CD4-positive, alpha-beta memory T cell (primary cell): Measurements from ENCODE around the gene LY6G6F. TPM values are rescaled to one million over a fixed set of nuclear protein-coding genes. Genes with fewer than 3 reads are reported as not detected.

Experiments
- CTCF ChIA-PET: fragments of 350-600 bp; sonication (Branson Sonifier 250); formaldehyde crosslinking; loops from one replicate; lab custom pipeline; 2021; ENCODE audit warnings: inconsistent platforms; ENCODE audit not compliant: partially characterized antibody; lab: Charles Lee
- POLR2A ChIA-PET: fragments of 350-600 bp; sonication (Branson Sonifier 250); formaldehyde crosslinking; loops from one replicate; lab custom pipeline; 2021; ENCODE audit not compliant: partially characterized antibody; lab: Charles Lee
- DNase-seq, 5 donors: peaks; one replicate each; pipeline versions ENCODE4 v3.0.0 to v3.0.0-alpha.2; 2020 to 2022; ENCODE audit warnings: mixed read lengths in 1 of 5
- H3K27ac ChIP-seq: one replicate; pipeline ENCODE4 v1.7.0; 2013; ENCODE audit warnings: low read depth, low read length
- H3K27me3 ChIP-seq: 2 replicates; pipeline ENCODE4 v1.7.0; 2013; ENCODE audit warnings: mild to moderate bottlenecking, low read length, moderate library complexity; ENCODE audit not compliant: insufficient read depth
- H3K36me3 ChIP-seq: 2 replicates; pipeline ENCODE4 v1.7.0; 2013; ENCODE audit warnings: mild to moderate bottlenecking, low read length, moderate library complexity; ENCODE audit not compliant: insufficient read depth
- H3K4me1 ChIP-seq: 2 replicates; pipeline ENCODE4 v1.7.0; 2013; ENCODE audit warnings: mild to moderate bottlenecking, low read length, moderate library complexity; ENCODE audit not compliant: insufficient read depth
- H3K4me3 ChIP-seq, 2 donors: one replicate each; pipeline ENCODE4 v1.7.0; 2013; ENCODE audit warnings: low read length in 2 of 2, mild to moderate bottlenecking in 1 of 2
- H3K9me3 ChIP-seq, 2 donors: one replicate each; pipeline ENCODE4 v1.7.0; 2013; ENCODE audit warnings: low read length in 2 of 2, control low read depth in 1 of 2; ENCODE audit not compliant: control insufficient read depth in 1 of 2
- H3K27ac Mint-ChIP-seq, 7 donors: one replicate each; pipeline ENCODE4 v1.8.0; 2020 to 2021; ENCODE audit warnings: mixed read lengths in 7 of 7, mild to moderate bottlenecking in 6 of 7, inconsistent platforms in 3 of 7, moderate library complexity in 3 of 7
- H3K27me3 Mint-ChIP-seq, 2 donors: one replicate each; pipeline ENCODE4 v1.8.0; 2020 to 2021; ENCODE audit warnings: mixed read lengths in 2 of 2
- H3K36me3 Mint-ChIP-seq, 2 donors: one replicate each; pipeline ENCODE4 v1.8.0; 2020 to 2021; ENCODE audit warnings: mixed read lengths in 2 of 2, inconsistent platforms in 1 of 2, mild to moderate bottlenecking in 1 of 2
- H3K4me1 Mint-ChIP-seq, 4 donors: one replicate each; pipeline ENCODE4 v1.8.0; 2020 to 2021; ENCODE audit warnings: mixed read lengths in 4 of 4, mild to moderate bottlenecking in 1 of 4
- H3K4me3 Mint-ChIP-seq, 8 donors: one replicate each; pipeline ENCODE4 v1.8.0; 2020 to 2021; ENCODE audit warnings: mixed read lengths in 8 of 8, mild to moderate bottlenecking in 7 of 8, moderate library complexity in 6 of 8, inconsistent platforms in 3 of 8
- H3K9me3 Mint-ChIP-seq, 8 donors: one replicate each; pipeline ENCODE4 v1.8.0; 2020 to 2021; ENCODE audit warnings: mixed read lengths in 8 of 8, mild to moderate bottlenecking in 5 of 8, inconsistent platforms in 3 of 8, moderate library complexity in 1 of 8
- intact Hi-C: fragments of 100-400 bp; cut with micrococcal nuclease; formaldehyde crosslinking; loops from one replicate; pipeline ENCODE4 v1.15.1; 2023
- polyA plus RNA-seq, 2 donors: library from polyadenylated mRNA; unstranded; fragments of 300-500 nt; fragmentation: Illumina TruSeq; gene quantifications; one replicate each; pipeline ENCODE4 v1.2.3, GENCODE V29; 2021
- total RNA-seq, 2 experiments: library from RNA; stranded (reverse); gene quantifications; one replicate each; pipeline ENCODE4 v1.2.3, GENCODE V29; 2021

LY6G6F gene
- total and polyA plus RNA-seq, 4 experiments from 2014 or later = not detected

DNA sequence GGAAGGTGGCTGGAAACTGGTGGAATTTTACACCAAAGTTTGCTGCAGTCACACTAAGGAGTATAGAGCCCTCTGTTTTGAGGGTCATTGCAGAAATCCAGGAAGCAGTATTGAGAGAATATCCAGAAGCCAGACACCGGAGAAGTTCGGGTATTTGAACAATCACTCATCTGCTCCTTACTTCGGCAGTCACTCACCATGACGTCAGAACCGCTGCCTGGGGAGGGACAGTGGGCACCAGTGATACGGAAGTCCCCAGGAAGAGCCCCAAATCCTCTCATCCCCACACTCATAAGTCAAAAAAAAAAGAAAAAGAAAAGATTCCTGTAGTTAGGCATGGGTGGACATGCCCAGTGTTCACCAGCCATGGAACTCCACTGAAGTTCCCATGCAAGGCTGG is 29.8 kb upstream of the LY6G6F start:
- Mint-ChIP-seq H3K27me3 (no peaks in the 10 kb centered on the region), H3K4me3 (no peak overlapping the region), H3K4me1 (peaks cover 11 to 27% (median 15%) of the 10 kb centered on the region in 4 donors), H3K9me3 (no peaks in the 10 kb centered on the region), H3K36me3 (peaks cover 11 to 19% of the 10 kb centered on the region in 2 donors), H3K27ac (peak overlapping the region in 2 of 7 donors; percentile 72 to 89)
- ChIA-PET CTCF (interaction anchor here (1.1 kb wide), 1 partner anchor 213 kb away, joined by 3 read pairs; no protein-coding TSS in a partner anchor), POLR2A (no interaction called here)
- intact Hi-C loops = no loop called here
- Histone ChIP-seq H3K36me3 (peaks cover 15% of the 10 kb centered on the region), H3K27me3 (no peaks in the 10 kb centered on the region), H3K27ac (no peak overlapping the region), H3K4me3 (no peak overlapping the region), H3K9me3 (no peaks in the 10 kb centered on the region), H3K4me1 (peaks cover 19% of the 10 kb centered on the region)
- no peak for DNase-seq

GRCh38 chr6:31677955-31678354 is 28.7 kb upstream of the LY6G6F start:
- Mint-ChIP-seq H3K27ac (peak overlapping the region in 3 of 7 donors; percentile 5 to 61 (median 22)), H3K36me3 (peaks cover 6 to 12% of the 10 kb centered on the region in 2 donors)

DNA sequence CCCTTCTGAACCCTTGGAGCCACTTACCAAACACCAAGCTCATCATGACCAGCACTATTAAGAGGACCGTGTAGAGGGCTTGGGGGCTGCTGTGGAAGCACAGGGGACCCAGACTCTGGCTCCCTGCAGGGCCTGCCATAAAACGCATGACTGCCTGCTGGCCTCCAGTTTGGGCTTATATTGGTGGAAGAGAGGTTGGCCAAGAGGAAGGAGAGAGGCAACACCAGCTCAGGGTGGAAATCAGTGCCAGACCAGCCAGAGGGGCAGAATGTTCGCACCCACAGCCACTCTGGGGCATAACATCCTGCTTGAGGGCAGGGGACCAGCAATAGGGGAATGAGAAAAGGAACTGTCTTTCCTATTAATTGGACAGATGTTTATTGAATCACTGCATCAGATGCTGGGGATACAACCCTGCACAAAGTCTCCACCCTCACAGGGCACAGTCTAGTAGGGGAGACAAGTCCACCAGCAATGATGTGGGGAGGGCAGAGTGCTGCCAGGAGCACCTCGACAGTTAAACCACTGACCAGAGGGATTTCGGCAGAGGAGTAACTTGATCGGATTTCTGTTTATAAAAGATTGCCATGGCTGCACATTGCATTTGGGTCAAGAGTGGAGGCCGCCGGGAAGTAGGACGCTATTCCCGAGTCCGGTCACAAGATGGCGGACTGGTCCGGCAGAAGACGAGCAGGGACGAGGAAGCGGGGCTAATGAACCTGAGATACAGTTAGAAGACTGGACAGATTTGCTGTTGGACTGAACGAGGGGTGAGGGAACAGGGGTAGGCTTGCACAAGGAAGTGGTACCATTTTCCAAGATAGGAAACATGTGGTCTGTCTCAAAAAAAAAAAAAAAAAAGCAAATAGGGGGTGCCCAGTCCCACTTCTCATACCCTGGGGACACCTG is 26.2 kb upstream of the LY6G6F start, which contains the start of gene LY6G5C:
TSS of gene LY6G5C (minus strand) at position 842 of the 909 bp plus-strand sequence. CDS start at position 148, 694 bp downstream.
- peaks cover 0 to 4% of the 10 kb centered on the region in 2 donors for H3K36me3 Mint-ChIP-seq
- Histone ChIP-seq H3K36me3 (no peaks in the 10 kb centered on the region), H3K4me3 (peak within 1 kb of the TSS; percentile 69 to 70), H3K9me3 (no peaks in the 10 kb centered on the region), H3K27me3 (no peaks in the 10 kb centered on the region), H3K4me1 (peaks cover 19% of the 10 kb centered on the region), H3K27ac (peak within 1 kb of the TSS; percentile 51)
- CTCF ChIA-PET = interaction anchor here (0.7 to 2.1 kb wide), 24 partner anchors 9 to 1085 kb away, joined by 3 to 11 read pairs (median 4); partner anchors contain the start of genes ABHD16A, CLIC1, DXO and GPANK1
- H3K4me1 Mint-ChIP-seq = peaks cover 11 to 27% (median 16%) of the 10 kb centered on the region in 4 donors
- H3K4me3 Mint-ChIP-seq = peak within 1 kb of the TSS; percentile 86 to 91 (median 90)
- H3K9me3 Mint-ChIP-seq = no peaks in the 10 kb centered on the region
- intact Hi-C loops = loop anchor here (1.0 to 5.0 kb wide), 5 partner anchors 16 to 184 kb away; partner anchors contain the start of genes ABHD16A, CLIC1 and GPANK1
- no peaks in the 10 kb centered on the region for H3K27me3 Mint-ChIP-seq
- POLR2A ChIA-PET = interaction anchor here (0.7 to 2.1 kb wide), 15 partner anchors 14 to 183 kb away, joined by 3 to 13 read pairs (median 5); partner anchors contain the start of genes ABHD16A, BAG6, CSNK2B and GPANK1
- DNase-seq = peak in 4 of 5 donors; percentile 51 to 59 (median 56)
- H3K27ac Mint-ChIP-seq = peak within 1 kb of the TSS; percentile 77 to 92 (median 86)

More at GRCh38 chr6:31677955-31678354, 28.7 kb upstream of the LY6G6F start:
- H3K9me3 Mint-ChIP-seq = no peaks in the 10 kb centered on the region
- H3K4me3 Mint-ChIP-seq = peak overlapping the region in 2 of 8 donors; percentile 3 to 50
- DNase-seq = no peak
- peaks cover 11 to 27% (median 16%) of the 10 kb centered on the region in 4 donors for H3K4me1 Mint-ChIP-seq
- no peak overlapping the region for H3K4me3 ChIP-seq
- H3K36me3 ChIP-seq = peaks cover 5% of the 10 kb centered on the region
- H3K27me3 Mint-ChIP-seq = no peaks in the 10 kb centered on the region
- peaks cover 19% of the 10 kb centered on the region for H3K4me1 ChIP-seq
- POLR2A ChIA-PET = interaction anchor here (0.6 to 1.2 kb wide), 2 partner anchors 25 to 103 kb away, joined by 3 read pairs; partner anchors contain the start of gene TNF
- CTCF ChIA-PET = interaction anchor here (1.1 to 1.3 kb wide), 4 partner anchors 12 to 212 kb away, joined by 3 to 4 read pairs (median 3); partner anchors contain the start of gene HSPA1B
- no peak overlapping the region for H3K27ac ChIP-seq
- H3K27me3 ChIP-seq = no peaks in the 10 kb centered on the region
- intact Hi-C loops = no loop called here
- no peaks in the 10 kb centered on the region for H3K9me3 ChIP-seq

DNA sequence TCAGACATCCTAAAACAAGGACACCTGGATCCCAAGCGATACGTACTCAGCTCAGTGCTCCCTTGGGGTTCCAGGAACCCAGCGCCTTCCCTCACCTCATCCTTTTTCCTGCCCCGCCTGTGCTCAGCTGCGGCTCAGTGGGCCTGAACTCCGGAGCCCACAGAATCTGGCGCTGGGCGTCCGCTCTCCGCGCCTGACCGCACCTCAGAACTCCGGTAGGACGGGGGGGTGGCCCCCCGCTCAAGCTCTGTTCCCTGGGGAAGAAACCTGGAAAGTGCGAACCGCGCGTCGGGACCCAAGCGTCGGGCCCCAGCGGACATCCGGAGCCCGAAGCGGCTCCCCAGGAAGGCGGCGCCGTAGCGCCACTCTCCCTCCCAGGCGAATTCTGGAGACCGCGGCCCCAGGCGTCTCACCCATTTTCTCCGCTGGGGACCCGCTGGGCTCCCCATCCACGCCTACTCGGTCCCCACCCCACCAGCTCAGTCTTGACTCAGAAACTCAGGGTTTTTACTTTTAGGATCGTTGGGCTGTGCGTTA is 25.5 kb upstream of the LY6G6F start:
- peak overlapping the region; percentile 69 to 70 for H3K4me3 ChIP-seq
- peak overlapping the region; percentile 51 for H3K27ac ChIP-seq
- H3K27me3 Mint-ChIP-seq = no peaks in the 10 kb centered on the region

DNA sequence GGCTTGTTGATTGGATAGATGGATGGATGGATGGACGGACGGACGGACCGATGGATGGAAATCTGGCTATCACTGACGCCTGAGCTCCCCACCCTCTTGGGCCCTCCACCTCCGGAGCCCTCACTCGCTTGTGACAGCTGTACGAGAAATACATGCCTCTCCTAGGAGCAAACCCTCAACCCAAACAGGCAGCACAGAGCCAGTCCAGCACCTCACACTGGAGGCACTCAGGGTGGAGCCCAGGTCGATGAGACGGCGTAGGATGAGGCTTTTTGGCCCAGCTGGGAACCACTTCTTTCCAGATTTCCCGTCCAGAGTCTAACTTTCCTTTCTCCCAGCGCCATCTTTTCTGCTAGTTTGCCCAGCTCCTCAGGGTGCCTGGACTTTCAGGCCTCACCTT is 23.1 kb upstream of the LY6G6F start:
- H3K4me1 Mint-ChIP-seq = peaks cover 11 to 21% (median 15%) of the 10 kb centered on the region in 4 donors
- H3K4me3 ChIP-seq = no peak overlapping the region
- peak overlapping the region in 2 of 7 donors; percentile 65 to 77 for H3K27ac Mint-ChIP-seq
- H3K27ac ChIP-seq = no peak overlapping the region
- H3K4me1 ChIP-seq = peaks cover 19% of the 10 kb centered on the region
- CTCF ChIA-PET = no interaction called here
- intact Hi-C loops = loop anchor here (5.0 kb wide), 1 partner anchor 54 kb away; the partner anchor contains the start of gene CLIC1
- H3K36me3 ChIP-seq = peaks cover 22% of the 10 kb centered on the region
- POLR2A ChIA-PET = interaction anchor here (1.3 to 1.4 kb wide), 2 partner anchors 131 to 144 kb away, joined by 3 read pairs; partner anchors contain the start of gene HSPA1B
- no peaks in the 10 kb centered on the region for H3K27me3 Mint-ChIP-seq
- peak overlapping the region in 1 of 8 donors; percentile 25 for H3K4me3 Mint-ChIP-seq
- no peaks in the 10 kb centered on the region for H3K9me3 Mint-ChIP-seq
- peaks cover 14 to 26% of the 10 kb centered on the region in 2 donors for H3K36me3 Mint-ChIP-seq
- DNase-seq = no peak
- H3K27me3 ChIP-seq = no peaks in the 10 kb centered on the region
- no peaks in the 10 kb centered on the region for H3K9me3 ChIP-seq

More for the DNA sequence above, 25.5 kb upstream of the LY6G6F start:
- DNase-seq = peak in 4 of 5 donors; percentile 17 to 43 (median 28)
- ChIA-PET POLR2A (interaction anchor here (0.7 to 2.1 kb wide), 15 partner anchors 14 to 183 kb away, joined by 3 to 13 read pairs (median 5); partner anchors contain the start of genes ABHD16A, BAG6, CSNK2B and GPANK1), CTCF (interaction anchor here (0.7 to 2.1 kb wide), 24 partner anchors 8 to 1086 kb away, joined by 3 to 11 read pairs (median 4); partner anchors contain the start of genes ABHD16A, CLIC1, DXO and GPANK1)
- Mint-ChIP-seq H3K4me1 (peaks cover 11 to 27% (median 16%) of the 10 kb centered on the region in 4 donors), H3K27ac (peak overlapping the region; percentile 55 to 87 (median 77)), H3K9me3 (no peaks in the 10 kb centered on the region), H3K4me3 (peak overlapping the region; percentile 86 to 91 (median 90)), H3K36me3 (peaks cover 2 to 8% of the 10 kb centered on the region in 2 donors)
- intact Hi-C loops = loop anchor here (2.0 to 5.0 kb wide), 3 partner anchors 16 to 56 kb away; partner anchors contain the start of genes ABHD16A, CLIC1 and GPANK1
- Histone ChIP-seq H3K4me1 (peaks cover 19% of the 10 kb centered on the region), H3K27me3 (no peaks in the 10 kb centered on the region), H3K9me3 (no peaks in the 10 kb centered on the region), H3K36me3 (peaks cover 5% of the 10 kb centered on the region)

- intact Hi-C loops = no loop called here
- H3K4me3 ChIP-seq = no peak overlapping the region
- peaks cover 45% of the 10 kb centered on the region for H3K36me3 ChIP-seq
- H3K4me1 ChIP-seq = peaks cover 4% of the 10 kb centered on the region
- Mint-ChIP-seq H3K4me3 (no peak overlapping the region), H3K36me3 (peaks cover 16 to 46% of the 10 kb centered on the region in 2 donors), H3K27ac (peak overlapping the region in 3 of 7 donors; percentile 25 to 70 (median 47)), H3K9me3 (no peaks in the 10 kb centered on the region), H3K4me1 (peaks cover 2 to 5% (median 3%) of the 10 kb centered on the region in 4 donors), H3K27me3 (no peaks in the 10 kb centered on the region)
- H3K27me3 ChIP-seq = no peaks in the 10 kb centered on the region
- ChIA-PET CTCF (interaction anchor here (1.2 kb wide), 1 partner anchor 144 kb away, joined by 3 read pairs; no protein-coding TSS in a partner anchor), POLR2A (interaction anchor here (2.5 kb wide), 1 partner anchor 17 kb away, joined by 7 read pairs; the partner anchor contains the start of gene ABHD16A)
- no peak for DNase-seq
- no peaks in the 10 kb centered on the region for H3K9me3 ChIP-seq
- H3K27ac ChIP-seq = no peak overlapping the region
Observed at GRCh38 chr6:31686483-31686882, 20.2 kb upstream of the LY6G6F start.
